AG04450 (cell line): Measurements from ENCODE around the gene ROCK2. TPM values are rescaled to one million over a fixed set of nuclear protein-coding genes. Genes with fewer than 3 reads are reported as not detected.

Source experiments
- CTCF ChIA-PET: fragments of 300-600, 350-600 bp; formaldehyde crosslinking; extraction: SDS; loops from one replicate; lab custom pipeline; 2022; ENCODE audit warnings: antibody characterized with exemption, inconsistent platforms; lab: Charles Lee
- POLR2A ChIA-PET: fragments of 350-600 bp; formaldehyde crosslinking; extraction: SDS; loops from one replicate; lab custom pipeline; 2021; ENCODE audit warnings: antibody characterized with exemption, inconsistent platforms; lab: Yijun Ruan, JAX
- DNase-seq: peaks from one replicate; pipeline ENCODE4 v3.0.0-alpha.2; 2011; ENCODE audit warnings: low read depth, low spot score
- H3K27ac ChIP-seq: one replicate; pipeline ENCODE4 v1.5.1; 2012; ENCODE audit warnings: low read depth, low read length, control low read depth
- H3K27me3 ChIP-seq: one replicate; pipeline ENCODE4 v1.6.0; 2012; ENCODE audit warnings: low read length; ENCODE audit not compliant: control insufficient read depth, insufficient read depth
- H3K4me3 ChIP-seq: 2 replicates; pipeline ENCODE4 v1.5.1; 2011; ENCODE audit warnings: mild to moderate bottlenecking, low read depth, low read length, control low read depth
- H3K9me3 ChIP-seq: 2 replicates; pipeline ENCODE4 v1.5.1; 2012; ENCODE audit warnings: low read length; ENCODE audit not compliant: control insufficient read depth, insufficient read depth
- CTCF ChIP-seq: IDR thresholded peaks from 2 replicates; pipeline ENCODE4 v1.5.1; 2011; ENCODE audit warnings: low read depth, low read length, control low read depth, inconsistent platforms
- polyA plus RNA-seq: library from polyadenylated mRNA; depleted of rRNA; stranded (reverse); fragments of >200 nt; gene quantifications from 2 replicates; pipeline ENCODE4 v1.2.3, GENCODE V29; 2011

Gene ROCK2
- polyA plus RNA-seq, 1 experiment, result 28.2 TPM

GRCh38 chr2:11320698-11321492 is 23.5 kb downstream of the ROCK2 start:
- Histone ChIP-seq H3K27me3 (no peaks in the 10 kb centered on the region), H3K4me3 (no peak overlapping the region), H3K27ac (no peak overlapping the region), H3K9me3 (no peaks in the 10 kb centered on the region)
- POLR2A ChIA-PET, result interaction anchor here (1.1 to 1.3 kb wide), 2 partner anchors 21 to 54 kb away, joined by 3 to 5 read pairs; no protein-coding TSS in a partner anchor
- CTCF ChIA-PET, result interaction anchor here (0.7 to 1.3 kb wide), 2 partner anchors 34 to 188 kb away, joined by 4 to 5 read pairs; a partner anchor contains a TSS
- no peak for DNase-seq
- no peak; the same call in 1 of the 2 replicates for TF ChIP-seq CTCF

GRCh38 chr2:11319939-11320338 is 24.5 kb downstream of the ROCK2 start:
- no peak for DNase-seq
- H3K27ac ChIP-seq, result peak overlapping the region; percentile 55
- TF ChIP-seq CTCF, result no peak
- H3K4me3 ChIP-seq, result no peak overlapping the region
- ChIA-PET CTCF (interaction anchor here (1.2 to 1.3 kb wide), 2 partner anchors 17 to 187 kb away, joined by 4 to 5 read pairs; a partner anchor contains a TSS), POLR2A (interaction anchor here (0.9 to 1.3 kb wide), 3 partner anchors 14 to 54 kb away, joined by 3 to 5 read pairs (median 3); no protein-coding TSS in a partner anchor)
- no peaks in the 10 kb centered on the region for H3K9me3 ChIP-seq
- H3K27me3 ChIP-seq, result no peaks in the 10 kb centered on the region

- Histone ChIP-seq H3K4me3 (no peak overlapping the region), H3K9me3 (no peaks in the 10 kb centered on the region), H3K27ac (no peak overlapping the region), H3K27me3 (no peaks in the 10 kb centered on the region)
- ChIA-PET POLR2A (no interaction called here), CTCF (no interaction called here)
- DNase-seq, result no peak
- no peak for TF ChIP-seq CTCF
These were observed 29.2 kb downstream of the ROCK2 start for GRCh38 chr2:11315074-11315705.

GRCh38 chr2:11314487-11314886 is 29.9 kb downstream of the ROCK2 start:
- Histone ChIP-seq H3K9me3 (no peaks in the 10 kb centered on the region), H3K27me3 (no peaks in the 10 kb centered on the region), H3K4me3 (no peak overlapping the region), H3K27ac (no peak overlapping the region)
- no peak for TF ChIP-seq CTCF
- DNase-seq, result no peak
- ChIA-PET POLR2A (no interaction called here), CTCF (interaction anchor here (0.6 kb wide), 1 partner anchor 67 kb away, joined by 6 read pairs; no protein-coding TSS in a partner anchor)
